HEK293T (cell line): ENCODE measurements around the gene POLR2E.

ENCODE experiments used
- BHLHE40 ChIP-seq: fragments of 450-650 bp; IDR thresholded peaks from 2 replicates; pipeline ENCODE4 v1.6.1; 2016; ENCODE audit warnings: mild to moderate bottlenecking, moderate library complexity, borderline replicate concordance
- CTBP1 ChIP-seq: fragments of 450-650 bp; IDR thresholded peaks from 2 replicates; pipeline ENCODE4 v1.6.1; 2016; ENCODE audit warnings: borderline replicate concordance
- ELF4 ChIP-seq: fragments of 450-650 bp; IDR thresholded peaks from 2 replicates; pipeline ENCODE4 v1.6.1; 2017; ENCODE audit warnings: antibody characterized with exemption
- FOXM1 ChIP-seq: fragments of 450-650 bp; IDR thresholded peaks from 2 replicates; pipeline ENCODE4 v1.6.1; 2017; ENCODE audit warnings: mild to moderate bottlenecking, borderline replicate concordance
- HDGF ChIP-seq: fragments of 450-650 bp; IDR thresholded peaks from 2 replicates; pipeline ENCODE4 v1.6.1; 2017; ENCODE audit warnings: antibody characterized with exemption, borderline replicate concordance
- NFRKB ChIP-seq: fragments of 450-650 bp; IDR thresholded peaks from 2 replicates; pipeline ENCODE4 v1.6.1; 2016; ENCODE audit warnings: mild to moderate bottlenecking, moderate library complexity
- PKNOX1 ChIP-seq: fragments of 450-650 bp; IDR thresholded peaks from 2 replicates; pipeline ENCODE4 v1.6.1; 2016
- SP1 ChIP-seq: fragments of 450-650 bp; IDR thresholded peaks from 2 replicates; pipeline ENCODE4 v1.6.1; 2017
- SUZ12 ChIP-seq: fragments of 450-650 bp; IDR thresholded peaks from 2 replicates; pipeline ENCODE4 v1.6.1; 2016; ENCODE audit warnings: mild to moderate bottlenecking
- TARDBP ChIP-seq: fragments of 450-650 bp; IDR thresholded peaks from 2 replicates; pipeline ENCODE4 v1.6.1; 2016
- ZNF384 ChIP-seq: fragments of 450-650 bp; IDR thresholded peaks from 2 replicates; pipeline ENCODE4 v1.6.1; 2016

GRCh38 chr19:1113030-1113985, 18.1 kb upstream of the POLR2E start:
- no peak for TF ChIP-seq ZNF384
- no peak for TF ChIP-seq NFRKB
- TF ChIP-seq TARDBP = no peak
- TF ChIP-seq CTBP1 = no peak
- TF ChIP-seq HDGF = peak; percentile 63; the same call in 1 of the 2 replicates
- peak; percentile 88 for TF ChIP-seq PKNOX1
- no peak for TF ChIP-seq SP1
- TF ChIP-seq SUZ12 = no peak
- TF ChIP-seq BHLHE40 = no peak
- no peak for TF ChIP-seq ELF4
- no peak for TF ChIP-seq FOXM1
